ENCODE measurements around the gene ABCC4.
A peak's percentile ranks its signal among the peaks of the same experiment; 100 is the strongest.

ABCC4 gene

GRCh38 chr13:95235199-95235756 is 66.0 kb downstream of the ABCC4 start:
- H3K27ac ChIP-seq (ENCODE audit: low read depth, low read length) = peak overlapping the region; percentile 83
- H3K4me3 ChIP-seq (ENCODE audit: low read length) = peak overlapping the region; percentile 61
- no peaks in the 10 kb centered on the region for H3K27me3 ChIP-seq (ENCODE audit: control insufficient read depth, low read length)
- no peak for TF ChIP-seq CTCF (IDR thresholded peaks at IDR 0.05; ENCODE audit: low read depth, low read length, poor library complexity, severe bottlenecking)
- no peak for TF ChIP-seq EZH2phosphoT487 (IDR thresholded peaks at IDR 0.05; ENCODE audit: borderline replicate concordance, low read length)
- peaks cover 35% of the 10 kb centered on the region for H3F3A ChIP-seq (ENCODE audit: control insufficient read depth, insufficient read depth)
- H3K9me2 ChIP-seq (replicated peaks; ENCODE audit: control insufficient read depth, low read length) = no peaks in the 10 kb centered on the region
- peaks cover 10% of the 10 kb centered on the region for H3K79me2 ChIP-seq (ENCODE audit: control insufficient read depth, low read length)
- peak overlapping the region; percentile 72 for H3K4me2 ChIP-seq (ENCODE audit: low read length)
- H3K9me3 ChIP-seq (ENCODE audit: control insufficient read depth, insufficient read depth, low read length) = no peaks in the 10 kb centered on the region
- no peaks in the 10 kb centered on the region for H4K20me1 ChIP-seq (ENCODE audit: control insufficient read depth, insufficient read depth, low read depth, low read length)
- H3K36me3 ChIP-seq (ENCODE audit: control insufficient read depth, low read length) = peaks cover 12% of the 10 kb centered on the region
- H3K4me1 ChIP-seq (ENCODE audit: control insufficient read depth, low read length) = peaks cover 92% of the 10 kb centered on the region

- Histone ChIP-seq H3K4me1 (ENCODE audit: control insufficient read depth, low read length) (peaks cover 83% of the 10 kb centered on the region), H3K9me3 (ENCODE audit: control insufficient read depth, insufficient read depth, low read length) (no peaks in the 10 kb centered on the region), H3K27me3 (ENCODE audit: control insufficient read depth, low read length) (no peaks in the 10 kb centered on the region), H3F3A (ENCODE audit: control insufficient read depth, insufficient read depth) (peaks cover 33% of the 10 kb centered on the region), H3K4me3 (ENCODE audit: low read length) (peak overlapping the region; percentile 61), H3K9me2 (replicated peaks; ENCODE audit: control insufficient read depth, low read length) (no peaks in the 10 kb centered on the region), H3K27ac (ENCODE audit: low read depth, low read length) (peak overlapping the region; percentile 83), H3K36me3 (ENCODE audit: control insufficient read depth, low read length) (peaks cover 12% of the 10 kb centered on the region), H3K79me2 (ENCODE audit: control insufficient read depth, low read length) (peaks cover 10% of the 10 kb centered on the region), H4K20me1 (ENCODE audit: control insufficient read depth, insufficient read depth, low read depth, low read length) (no peaks in the 10 kb centered on the region), H3K4me2 (ENCODE audit: low read length) (peak overlapping the region; percentile 72)
- TF ChIP-seq CTCF (IDR thresholded peaks at IDR 0.05; ENCODE audit: low read depth, low read length, poor library complexity, severe bottlenecking) = no peak
- TF ChIP-seq EZH2phosphoT487 (IDR thresholded peaks at IDR 0.05; ENCODE audit: borderline replicate concordance, low read length) = no peak
Observed at GRCh38 chr13:95234242-95234641, 67.0 kb downstream of the ABCC4 start.

GRCh38 chr13:95233026-95233635 is 68.1 kb downstream of the ABCC4 start:
- Histone ChIP-seq H3K4me1 (ENCODE audit: control insufficient read depth, low read length) (peaks cover 83% of the 10 kb centered on the region), H3K79me2 (ENCODE audit: control insufficient read depth, low read length) (peaks cover 10% of the 10 kb centered on the region), H3K36me3 (ENCODE audit: control insufficient read depth, low read length) (peaks cover 12% of the 10 kb centered on the region), H3K4me3 (ENCODE audit: low read length) (no peak overlapping the region), H3K9me3 (ENCODE audit: control insufficient read depth, insufficient read depth, low read length) (no peaks in the 10 kb centered on the region), H3K4me2 (ENCODE audit: low read length) (peak overlapping the region; percentile 72; the same call in 1 of the 2 replicates), H4K20me1 (ENCODE audit: control insufficient read depth, insufficient read depth, low read depth, low read length) (no peaks in the 10 kb centered on the region), H3K9me2 (replicated peaks; ENCODE audit: control insufficient read depth, low read length) (no peaks in the 10 kb centered on the region), H3F3A (ENCODE audit: control insufficient read depth, insufficient read depth) (peaks cover 32% of the 10 kb centered on the region), H3K27me3 (ENCODE audit: control insufficient read depth, low read length) (no peaks in the 10 kb centered on the region), H3K27ac (ENCODE audit: low read depth, low read length) (peak overlapping the region; percentile 83; the same call in 1 of the 2 replicates)
- TF ChIP-seq CTCF (IDR thresholded peaks at IDR 0.05; ENCODE audit: low read depth, low read length, poor library complexity, severe bottlenecking) = no peak
- TF ChIP-seq EZH2phosphoT487 (IDR thresholded peaks at IDR 0.05; ENCODE audit: borderline replicate concordance, low read length) = no peak
